ENCODE measurements around the gene RBM25. TPM values are rescaled to one million over a fixed set of nuclear protein-coding genes. Genes with fewer than 3 reads are reported as not detected.

Gene RBM25
- total RNA-seq: 53.1 and 57.1 TPM in 2 replicates

GRCh38 chr14:73058224-73058921 is at the start of gene RBM25:
RBM25 (plus strand) TSS chr14:73058534; CDS start chr14:73071642, 13,108 bp downstream.

GRCh38 chr14:73026845-73027542 is 31.3 kb upstream of the RBM25 start, which contains the start of gene ZFYVE1:
ZFYVE1 (minus strand) TSS chr14:73027106; CDS start chr14:73024508, 2,598 bp downstream.

GRCh38 chr14:73136387-73137225 is 78.3 kb downstream of the RBM25 start, which contains the start of gene PSEN1:
PSEN1 (plus strand) TSS chr14:73136507; CDS start chr14:73148020, 11,513 bp downstream.

Small RNA genes within 50 kb of the gene (small RNA-seq; reads per million reads assigned to genes)
- gene RN7SL586P: not detected

Other genes starting within 250 kb of the RBM25 start
- 0.22 and 1.6 TPM in 2 replicates for gene DPF3, start 164.4 kb upstream of the RBM25 start, total RNA-seq
- gene DCAF4, start 132.1 kb upstream of the RBM25 start, total RNA-seq: 11.9 and 18.9 TPM in 2 replicates
- 28.7 and 30.5 TPM in 2 replicates for gene ZFYVE1, start 31.4 kb upstream of the RBM25 start, total RNA-seq
- gene PSEN1, start 78.0 kb downstream of the RBM25 start, total RNA-seq: 68.7 and 71.9 TPM in 2 replicates
- gene PAPLN, start 179.0 kb downstream of the RBM25 start, total RNA-seq: 15.0 and 15.4 TPM in 2 replicates

Measured in articular chondrocyte of knee joint (primary cell).